GM18520 (cell line): ENCODE measurements around the gene BTBD9.

ENCODE experiments used
- ATAC-seq: cut with Tn5 transposase; IDR thresholded peaks from one replicate; pipeline ENCODE4 v1.9.1; 2021; ENCODE audit not compliant: unreplicated experiment

The BTBD9 gene

DNA sequence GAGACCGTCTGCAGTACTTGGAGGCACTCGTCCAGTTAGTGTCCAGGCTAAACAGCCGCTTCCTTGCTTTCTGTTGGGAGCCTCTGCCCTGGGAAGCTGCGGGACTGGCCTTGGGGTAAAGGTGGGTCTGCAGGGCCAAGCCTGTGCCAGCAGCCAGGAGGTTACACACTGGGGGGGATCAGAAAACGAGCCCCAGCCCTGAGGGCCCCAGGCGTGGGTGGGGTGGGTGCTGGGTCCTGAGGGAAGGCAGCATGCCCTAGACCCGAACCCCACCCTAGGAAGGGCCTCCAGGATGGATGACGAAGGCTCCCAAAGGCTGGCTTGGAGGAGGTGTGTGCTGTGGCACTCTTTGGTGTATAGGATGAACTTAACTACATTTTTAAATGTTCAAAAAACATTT, 485.0 kb downstream of the BTBD9 start:
- no peak for ATAC-seq

- ATAC-seq: no peak
Observed at GRCh38 chr6:38153798-38154345, 485.9 kb downstream of the BTBD9 start.

DNA sequence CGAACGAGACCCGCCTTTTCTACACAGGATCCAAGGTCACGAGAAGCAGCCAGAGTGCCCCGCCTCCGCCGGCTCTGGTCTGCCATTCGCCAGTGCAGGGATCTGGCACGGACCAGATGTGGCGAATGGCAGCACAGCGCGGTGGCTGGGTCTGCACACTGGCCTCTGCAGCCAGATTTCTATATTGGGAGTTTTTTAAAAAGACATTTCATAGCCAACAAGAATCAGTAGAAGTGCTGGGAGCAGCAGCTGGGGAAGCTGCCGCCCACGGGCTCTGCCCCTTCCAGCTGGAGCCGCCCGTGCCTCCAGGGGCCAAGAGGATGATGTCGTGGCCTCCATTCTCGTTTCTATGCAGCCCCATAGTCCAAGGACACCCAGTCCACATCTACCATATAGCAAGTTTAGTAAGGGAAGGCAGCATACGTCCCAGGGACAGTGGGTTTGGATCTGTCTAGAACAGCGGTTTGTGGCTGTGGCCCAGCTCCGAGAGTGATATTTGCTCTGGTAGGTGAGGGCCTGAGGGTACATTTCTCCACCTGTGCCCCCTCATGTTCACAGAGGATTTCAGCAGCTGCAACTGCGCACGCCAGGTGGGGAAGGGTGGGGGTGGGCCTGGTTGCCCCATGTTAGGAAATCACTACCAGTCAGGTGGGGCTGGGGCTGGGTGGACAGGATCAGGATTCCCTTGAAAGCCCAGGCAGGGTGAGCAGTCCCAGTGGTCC, 486.5 kb downstream of the BTBD9 start:
- ATAC-seq: no peak

DNA sequence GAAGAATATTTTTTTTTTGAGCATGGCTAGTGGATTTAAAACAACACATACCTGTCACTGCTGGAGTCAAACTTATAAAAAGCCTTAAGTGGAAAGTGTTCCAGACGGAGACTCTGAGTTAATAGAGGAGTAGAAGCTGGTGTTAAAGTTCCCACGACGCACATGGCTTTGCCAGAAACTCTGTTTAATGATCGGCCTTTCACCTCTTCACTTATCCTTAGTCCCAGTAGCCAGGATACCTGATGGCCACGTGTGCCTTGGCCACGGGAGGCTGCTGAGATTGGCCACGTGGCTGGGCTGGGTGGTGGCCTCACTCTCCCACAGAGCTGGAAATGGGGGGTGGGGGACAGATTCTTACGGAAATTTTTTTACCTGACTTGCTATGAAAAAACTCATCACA, 487.1 kb downstream of the BTBD9 start:
- no peak for ATAC-seq

- ATAC-seq: no peak
Observed at GRCh38 chr6:38151580-38152500, 487.9 kb downstream of the BTBD9 start.

GRCh38 chr6:38150681-38151296, 488.9 kb downstream of the BTBD9 start:
- no peak for ATAC-seq

GRCh38 chr6:38150021-38150420, 489.7 kb downstream of the BTBD9 start:
- ATAC-seq: no peak

- no peak for ATAC-seq
Observed at GRCh38 chr6:38149531-38149930, 490.2 kb downstream of the BTBD9 start.

DNA sequence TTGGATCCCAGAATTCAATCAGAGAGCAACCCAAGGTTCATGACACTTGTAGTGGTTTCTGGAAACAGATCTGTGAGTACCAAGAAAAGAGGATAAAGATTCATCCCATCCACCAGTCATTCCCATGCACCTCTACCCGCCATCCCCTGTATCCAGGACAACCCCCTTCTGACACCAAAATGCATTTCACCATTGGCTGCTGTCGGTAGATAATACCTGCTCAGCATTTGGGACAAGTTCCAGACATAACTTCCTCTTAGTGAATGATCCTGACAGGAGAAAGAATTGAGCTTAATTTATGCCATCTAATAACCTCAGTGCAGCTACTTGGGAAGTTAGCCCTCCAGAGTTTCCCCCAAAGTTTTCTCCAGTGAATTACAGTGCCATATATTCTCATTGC, 491.1 kb downstream of the BTBD9 start:
- ATAC-seq: no peak

DNA sequence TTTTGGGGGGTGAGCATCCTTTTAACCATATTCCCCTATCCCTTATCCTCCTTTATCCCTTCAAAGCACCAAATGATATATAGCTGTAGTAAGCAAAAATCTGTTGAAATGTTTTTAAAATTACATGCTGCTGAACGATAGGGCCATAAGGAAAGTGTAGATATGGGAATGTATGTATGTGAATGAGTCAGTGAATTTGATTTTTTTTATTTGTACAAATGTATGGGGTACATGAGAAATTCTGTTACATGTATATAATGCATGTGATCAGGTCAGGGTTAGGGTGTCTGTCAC, 493.0 kb downstream of the BTBD9 start:
- ATAC-seq: no peak

DNA sequence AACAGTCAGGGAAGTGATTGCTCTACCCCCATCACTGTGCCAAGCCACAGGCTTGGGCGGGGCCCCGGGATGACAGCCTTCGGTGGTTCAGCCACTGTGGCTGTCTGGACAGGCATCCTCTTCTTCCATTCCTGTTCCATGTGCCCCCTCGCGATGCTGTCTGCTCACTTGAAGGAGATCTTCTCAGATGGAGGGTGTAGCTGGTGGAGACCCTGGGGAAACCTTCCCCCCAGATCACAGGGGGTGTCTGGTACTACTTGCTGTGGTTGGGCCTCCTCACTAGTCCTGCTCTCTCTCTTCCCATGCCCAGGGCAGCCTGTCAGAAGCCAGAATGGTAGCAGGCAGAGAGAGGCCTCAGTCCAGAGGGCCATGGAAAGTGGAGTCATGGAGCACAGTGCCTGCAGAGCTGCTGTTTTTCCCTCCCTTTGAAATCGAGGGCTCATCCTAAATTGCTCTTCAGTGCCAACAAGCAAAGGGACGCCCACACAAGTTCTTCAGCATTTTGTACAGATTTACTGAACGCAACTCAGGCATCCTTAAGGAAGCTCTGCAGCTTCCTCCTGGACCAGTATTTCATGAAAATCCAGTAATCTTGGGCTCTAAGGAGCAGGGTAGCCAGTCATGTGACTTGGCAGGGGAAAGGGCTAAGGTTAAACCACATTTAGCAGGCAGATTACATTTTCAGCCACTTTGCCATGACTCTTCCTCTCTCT, 493.6 kb downstream of the BTBD9 start:
- ATAC-seq: no peak

DNA sequence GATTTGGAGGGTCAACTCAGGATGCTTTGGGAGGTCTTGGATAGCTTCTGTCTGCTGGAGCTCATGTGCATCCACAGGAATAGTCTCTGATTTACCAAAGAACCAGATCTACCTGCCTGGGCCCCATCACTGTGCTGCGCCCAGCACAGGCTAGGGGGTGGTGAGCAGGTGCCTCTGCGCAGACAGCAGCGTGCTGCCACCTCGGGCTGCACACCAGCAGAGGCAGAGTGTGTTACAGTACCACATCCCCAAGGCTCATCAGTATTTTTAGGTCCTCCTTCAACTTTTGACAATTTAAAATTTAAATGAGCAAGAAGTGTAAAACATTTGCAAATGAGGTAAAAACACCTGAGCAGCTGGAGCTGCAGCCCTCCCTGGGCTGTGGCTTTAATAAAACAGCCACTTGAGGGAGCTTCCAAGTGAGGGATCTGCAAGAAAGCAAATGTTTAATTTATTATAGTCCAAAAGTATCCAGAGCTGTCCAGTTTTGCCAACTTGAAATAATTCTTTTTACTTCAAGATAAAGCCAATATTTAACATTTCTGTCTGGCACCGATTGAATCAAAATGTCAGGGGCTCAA, 495.3 kb downstream of the BTBD9 start:
- ATAC-seq: no peak

DNA sequence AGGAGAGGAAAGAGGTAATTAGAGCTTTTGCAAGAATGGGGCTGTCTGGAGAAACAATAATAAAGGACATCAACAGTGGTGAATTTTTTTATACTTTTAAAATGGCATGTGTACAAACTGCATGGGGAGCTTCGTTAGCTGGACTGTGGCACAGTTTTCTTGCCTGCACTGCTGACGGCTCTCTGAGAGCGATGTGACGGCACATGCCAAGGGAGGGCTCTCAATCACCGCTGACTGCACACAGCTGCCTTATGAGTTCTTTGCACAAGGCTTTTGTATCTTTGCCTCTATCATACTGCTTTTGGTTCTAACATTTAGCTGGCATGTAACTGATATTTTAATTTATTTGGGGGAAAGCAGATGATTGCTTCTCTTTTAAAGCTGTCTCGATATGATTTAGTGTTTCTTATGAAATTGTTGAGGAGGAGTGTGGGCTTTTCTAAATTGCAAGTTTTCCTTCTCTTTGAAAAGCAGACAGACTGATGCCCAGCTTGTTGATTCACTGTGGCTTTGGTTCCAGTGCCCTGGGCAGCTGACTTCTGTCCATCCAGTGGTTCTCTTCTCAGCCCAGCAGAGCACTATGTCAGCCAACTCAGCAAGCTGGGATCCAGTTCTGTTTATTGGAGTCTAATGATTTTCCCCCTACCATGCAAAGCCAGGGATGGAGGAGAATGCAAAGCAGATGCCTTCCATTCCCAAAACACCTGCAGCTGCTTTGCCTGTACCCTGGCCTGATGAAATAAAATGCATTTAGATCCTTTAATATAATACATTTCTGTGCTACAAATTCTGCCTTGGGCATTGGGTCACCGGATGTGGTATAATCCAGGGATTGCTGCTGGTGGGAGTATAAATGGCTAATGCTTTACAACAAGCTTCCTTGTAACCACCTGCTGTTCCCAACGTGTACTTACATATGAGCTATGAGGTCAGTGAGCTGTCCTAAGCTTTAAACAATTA, 496.3 kb downstream of the BTBD9 start:
- ATAC-seq: no peak

DNA sequence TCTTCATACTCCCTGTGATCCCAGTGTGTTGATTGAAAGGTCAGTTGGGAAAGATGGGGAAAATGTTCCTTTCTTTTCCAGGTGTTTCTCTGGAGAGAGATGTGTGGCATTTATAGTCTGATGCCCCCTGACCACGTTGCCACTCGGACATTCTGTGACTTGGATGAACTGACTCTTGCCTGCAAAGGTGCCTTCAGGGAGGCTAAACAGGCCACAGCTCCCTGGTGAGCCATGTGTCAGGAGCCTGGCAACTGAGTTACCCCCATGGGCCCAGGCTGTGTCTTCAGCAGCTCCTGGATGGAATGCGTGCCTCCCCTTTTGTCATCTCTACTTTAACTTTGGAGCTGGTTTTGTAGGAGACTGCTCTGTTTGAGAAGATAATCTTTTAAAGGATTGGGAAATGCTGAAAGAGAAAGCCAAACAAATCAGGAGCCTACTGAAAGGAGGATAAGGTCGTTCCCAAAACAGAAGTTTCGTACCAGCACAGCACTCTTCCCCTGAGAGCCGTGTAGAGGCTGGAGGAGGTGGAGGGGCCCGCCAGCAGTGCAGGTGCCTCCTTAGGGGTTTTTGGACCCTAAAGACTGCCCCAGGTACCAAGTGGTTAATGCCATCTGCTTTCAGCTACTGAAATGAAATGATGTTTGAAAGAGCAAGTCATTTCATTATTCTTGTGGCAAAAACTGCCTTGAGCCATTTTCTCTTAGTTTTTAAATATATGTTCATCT, 497.4 kb downstream of the BTBD9 start:
- ATAC-seq: no peak

GRCh38 chr6:38141716-38142115, 498.0 kb downstream of the BTBD9 start:
- no peak for ATAC-seq

DNA sequence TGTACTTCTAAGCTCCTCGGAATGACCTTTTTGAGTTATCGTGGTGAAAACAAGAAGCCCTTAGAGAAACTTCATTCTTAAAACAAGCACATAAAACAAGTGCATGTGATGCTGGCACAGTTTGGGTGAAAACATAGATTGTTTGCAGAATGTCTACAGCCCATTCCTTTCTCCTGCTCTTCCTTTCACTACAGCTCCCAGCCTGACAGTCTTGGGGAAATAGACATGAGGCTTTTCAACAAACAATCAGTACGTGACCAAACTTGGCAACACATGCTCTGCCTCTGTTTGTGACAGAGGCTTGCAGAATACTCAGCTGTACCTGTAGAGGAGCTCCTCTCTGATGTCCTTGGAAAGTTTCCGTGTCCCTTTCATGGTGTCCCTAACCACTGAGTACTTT, 498.6 kb downstream of the BTBD9 start:
- no peak for ATAC-seq

DNA sequence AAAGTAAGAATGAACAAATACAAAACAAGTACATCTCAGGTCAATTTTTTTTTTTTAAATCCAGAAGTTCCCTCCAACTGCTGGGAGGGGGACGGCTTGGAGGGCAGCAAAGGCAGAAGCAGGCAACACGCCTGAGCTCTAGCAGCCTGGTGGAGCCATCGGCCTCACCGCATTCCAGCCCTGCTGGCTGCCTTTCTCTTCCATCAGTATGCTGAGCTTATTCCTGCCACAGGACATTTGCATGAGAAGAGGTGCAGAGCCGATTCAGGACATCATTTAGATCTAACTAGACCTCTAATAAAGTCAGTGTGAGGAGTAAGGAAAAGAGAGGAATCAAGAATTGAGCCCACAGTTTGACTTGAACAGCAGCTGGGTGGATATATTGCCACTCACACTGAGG, 501.4 kb downstream of the BTBD9 start:
- no peak for ATAC-seq

GRCh38 chr6:38137608-38138265, 502.0 kb downstream of the BTBD9 start:
- ATAC-seq: no peak
